Gastrocnemius medialis (tissue), 4 donors: ENCODE results near the gene KLF7.

Experiments
- CTCF ChIP-seq, 5 experiments: fragments of 450-650 bp in 3 of 5; fragments of 200-600 bp in 2 of 5; sonication (generic) in 2 of 5; IDR thresholded peaks in 4 of 5; conservative IDR thresholded peaks in 1 of 5; 1 replicate in 4 of 5; 2 replicates in 1 of 5; pipeline ENCODE4 v1.5.1; 2016 to 2019; ENCODE audit warnings: antibody characterized with exemption in 5 of 5, mild to moderate bottlenecking in 3 of 5, moderate library complexity in 3 of 5
- POLR2A ChIP-seq, 2 donors: fragments of 450-650 bp; IDR thresholded peaks; one replicate each; pipeline ENCODE4 v1.6.1; 2017; ENCODE audit warnings: antibody characterized with exemption in 2 of 2, mild to moderate bottlenecking in 2 of 2, moderate library complexity in 2 of 2

GRCh38 chr2:207042841-207043240, 122.9 kb downstream of the KLF7 start:
- TF ChIP-seq CTCF (IDR thresholded peaks at IDR 0.05 in 4 of 5, conservative IDR thresholded peaks at IDR 0.05 in 1 of 5) (no peak), POLR2A (IDR thresholded peaks at IDR 0.05) (no peak)
